ELR (cell line): ENCODE data around the gene TMTC2.

Experiments
- DNase-seq: peaks from one replicate; pipeline ENCODE4 v3.0.0-alpha.2; 2015; ENCODE audit warnings: low read depth

TMTC2 gene

GRCh38 chr12:83015390-83016217, 328.9 kb downstream of the TMTC2 start:
- DNase-seq, result no peak

DNA sequence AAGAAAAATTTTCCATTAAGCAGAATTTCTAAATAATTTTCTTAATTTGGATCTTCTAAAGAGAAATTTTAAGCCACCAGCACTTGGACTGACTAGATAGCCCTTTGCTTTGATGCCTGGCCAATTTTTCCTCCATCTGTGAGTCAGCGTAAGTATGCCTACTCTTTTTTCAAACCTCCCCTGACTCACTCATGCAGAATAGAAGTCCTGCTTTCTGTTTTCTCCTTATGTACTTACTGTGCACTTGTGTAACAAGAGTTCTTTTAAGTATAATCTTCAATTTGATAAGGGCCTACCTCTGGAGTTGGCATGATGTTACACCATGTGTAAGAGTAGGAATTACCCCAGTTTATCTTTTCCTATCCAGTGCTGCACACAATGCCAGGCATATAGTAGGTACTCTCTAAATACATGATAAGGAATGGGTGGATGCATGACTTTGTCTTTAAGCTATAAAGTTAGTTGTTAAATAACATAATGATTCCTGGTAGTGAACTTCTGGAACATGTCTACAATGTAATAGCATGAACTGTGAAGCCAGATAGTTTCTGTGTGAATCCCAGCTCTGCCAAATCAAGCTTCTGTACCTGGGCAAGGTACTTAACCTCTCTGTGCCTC, 329.6 kb downstream of the TMTC2 start:
- DNase-seq, result peak; percentile 17

GRCh38 chr12:83016991-83017390, 330.3 kb downstream of the TMTC2 start:
- no peak for DNase-seq

- DNase-seq, result no peak
Measured at GRCh38 chr12:83018088-83018487, 331.4 kb downstream of the TMTC2 start.

GRCh38 chr12:83027021-83027723, 340.5 kb downstream of the TMTC2 start:
- no peak for DNase-seq

DNA sequence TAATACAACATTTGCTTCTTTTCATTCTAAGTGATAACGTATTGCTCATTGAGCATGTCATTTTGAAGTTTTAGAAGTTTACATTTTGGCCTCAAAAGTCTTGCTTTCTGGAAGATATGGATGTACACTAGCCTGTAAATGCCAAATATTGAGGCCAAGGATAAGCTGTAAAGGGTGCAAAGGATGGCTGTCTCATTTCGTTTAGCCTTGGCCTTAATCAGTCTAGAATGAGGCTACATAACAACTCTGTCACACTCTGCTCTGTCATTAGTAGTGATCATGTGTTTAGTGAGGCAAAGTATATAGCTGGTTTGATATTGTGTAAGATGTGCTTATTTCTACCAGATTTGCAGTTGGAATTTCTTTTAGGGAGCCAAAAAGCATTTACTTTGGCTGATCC, 344.5 kb downstream of the TMTC2 start:
- no peak for DNase-seq

- DNase-seq, result no peak
Measured at GRCh38 chr12:83036847-83037246, 350.1 kb downstream of the TMTC2 start.

GRCh38 chr12:83039413-83039812, 352.7 kb downstream of the TMTC2 start:
- no peak for DNase-seq

DNA sequence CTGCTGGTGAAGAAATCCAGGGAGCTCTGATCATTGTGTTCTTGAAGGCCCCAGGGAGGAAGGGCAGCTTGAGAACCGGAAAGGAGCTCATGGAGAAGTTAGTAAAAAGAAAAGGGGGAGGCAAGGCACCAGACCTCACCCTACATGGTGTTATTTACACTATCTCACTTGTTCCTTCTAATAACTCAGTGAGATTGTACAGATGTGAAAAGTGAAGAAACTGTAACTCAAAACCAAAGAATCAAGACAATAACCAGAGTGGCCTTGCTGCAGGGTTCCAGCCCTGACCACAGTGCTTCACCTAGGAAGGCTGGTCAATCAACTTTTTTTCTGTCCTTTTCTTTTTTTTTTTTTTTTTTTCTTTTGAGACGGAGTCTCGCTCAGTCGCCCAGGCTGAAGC, 353.6 kb downstream of the TMTC2 start:
- no peak for DNase-seq

GRCh38 chr12:83040991-83041390, 354.3 kb downstream of the TMTC2 start:
- no peak for DNase-seq

DNA sequence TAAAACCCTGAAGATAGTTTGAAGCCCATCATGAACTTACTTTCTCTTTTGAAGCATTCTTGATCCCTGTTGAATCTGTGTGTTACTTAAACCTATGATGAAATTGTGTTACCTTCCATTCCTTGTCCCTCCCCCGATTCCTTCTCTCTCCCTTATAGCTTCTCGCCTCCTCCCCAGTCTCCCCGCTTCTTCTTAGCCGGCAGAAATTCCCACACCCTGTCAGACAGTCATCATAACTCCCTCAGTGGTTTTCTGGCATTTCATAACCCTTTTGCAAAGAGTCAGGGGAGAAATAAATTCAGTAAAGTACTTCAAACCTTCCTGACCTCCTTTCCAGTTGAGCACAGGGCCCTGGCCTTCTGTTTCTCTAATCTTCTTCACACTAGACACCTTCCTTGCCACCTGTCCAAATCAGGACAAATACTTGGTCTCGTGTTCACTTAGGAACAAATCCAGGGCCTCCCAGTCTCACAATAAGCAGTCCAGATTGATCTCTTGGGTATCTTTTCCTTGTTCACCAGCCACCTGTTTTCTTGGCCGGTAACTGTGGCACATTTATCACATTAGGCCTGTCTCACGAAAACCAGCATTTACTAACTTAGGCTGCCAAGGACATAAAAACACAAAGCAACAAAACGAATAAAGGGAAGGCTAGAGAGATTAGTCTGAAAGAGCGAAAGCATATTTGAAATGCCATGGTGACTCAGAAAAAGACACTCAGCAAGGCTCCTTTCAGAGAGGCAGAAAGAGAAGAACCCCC, 355.9 kb downstream of the TMTC2 start:
- no peak for DNase-seq

DNA sequence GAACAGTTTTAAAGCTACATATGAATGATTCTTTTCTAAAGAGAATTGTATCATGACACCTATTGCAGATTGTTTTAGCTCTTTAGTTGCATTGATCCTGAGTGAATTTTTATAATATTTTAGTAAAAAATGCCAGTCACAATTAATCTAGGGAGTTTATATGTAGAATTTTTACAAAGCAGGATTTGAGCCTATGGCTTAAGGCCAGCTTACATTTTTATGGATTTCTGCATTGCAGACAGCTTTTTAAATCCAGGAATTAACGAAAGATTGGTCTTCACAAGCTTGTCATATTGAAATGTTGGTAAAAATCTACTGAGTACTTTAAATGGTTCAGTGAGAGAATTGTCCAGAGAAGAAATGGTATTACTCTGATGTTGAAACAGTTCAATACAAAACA, 358.0 kb downstream of the TMTC2 start:
- no peak for DNase-seq

GRCh38 chr12:83046019-83046418, 359.3 kb downstream of the TMTC2 start:
- DNase-seq, result no peak

- no peak for DNase-seq
Measured at GRCh38 chr12:83049306-83049705, 362.6 kb downstream of the TMTC2 start.

GRCh38 chr12:83052890-83053541, 366.3 kb downstream of the TMTC2 start:
- no peak for DNase-seq

DNA sequence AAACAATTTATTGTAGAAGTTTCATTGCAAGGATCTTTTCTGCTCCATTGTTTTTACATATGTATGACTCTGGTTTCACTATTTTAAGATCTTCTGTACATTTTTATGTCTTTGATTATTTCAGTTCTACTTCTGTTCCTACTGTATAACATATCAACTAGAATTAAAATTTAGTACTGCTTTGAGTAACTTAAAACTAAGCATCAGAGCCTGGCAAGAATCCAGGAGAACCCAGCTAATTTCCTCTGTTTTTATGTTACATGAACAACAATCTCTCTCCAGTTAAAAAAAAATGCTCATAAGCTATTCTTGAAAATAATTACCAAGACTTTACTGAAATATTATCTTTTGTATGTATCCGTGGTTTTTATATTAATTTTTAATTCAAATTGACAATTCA, 370.7 kb downstream of the TMTC2 start:
- DNase-seq, result no peak

GRCh38 chr12:83059107-83059506, 372.4 kb downstream of the TMTC2 start:
- DNase-seq, result no peak

GRCh38 chr12:83065562-83065961, 378.9 kb downstream of the TMTC2 start:
- DNase-seq, result no peak

- DNase-seq, result no peak
Measured at GRCh38 chr12:83067981-83068380, 381.3 kb downstream of the TMTC2 start.

- no peak for DNase-seq
Measured at GRCh38 chr12:83074358-83074894, 387.7 kb downstream of the TMTC2 start.

DNA sequence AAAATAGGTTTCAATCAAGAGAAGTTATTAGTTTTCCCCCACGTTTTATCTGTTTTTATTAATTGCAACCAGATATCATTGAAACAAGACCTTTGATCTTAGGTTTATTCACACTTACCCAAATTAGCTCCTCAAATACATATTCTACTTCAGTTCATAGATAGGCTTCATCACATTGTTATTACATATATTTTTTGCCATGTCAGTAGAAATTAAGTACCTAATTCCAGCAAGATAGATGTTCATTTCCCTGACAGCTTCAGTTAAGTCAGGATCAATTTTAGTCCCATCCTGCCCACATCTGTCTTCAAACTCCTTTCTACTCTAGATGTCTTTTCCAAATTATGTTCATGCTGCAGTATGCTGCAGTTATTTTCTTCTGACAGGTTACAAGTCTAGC, 388.8 kb downstream of the TMTC2 start:
- DNase-seq, result no peak

DNA sequence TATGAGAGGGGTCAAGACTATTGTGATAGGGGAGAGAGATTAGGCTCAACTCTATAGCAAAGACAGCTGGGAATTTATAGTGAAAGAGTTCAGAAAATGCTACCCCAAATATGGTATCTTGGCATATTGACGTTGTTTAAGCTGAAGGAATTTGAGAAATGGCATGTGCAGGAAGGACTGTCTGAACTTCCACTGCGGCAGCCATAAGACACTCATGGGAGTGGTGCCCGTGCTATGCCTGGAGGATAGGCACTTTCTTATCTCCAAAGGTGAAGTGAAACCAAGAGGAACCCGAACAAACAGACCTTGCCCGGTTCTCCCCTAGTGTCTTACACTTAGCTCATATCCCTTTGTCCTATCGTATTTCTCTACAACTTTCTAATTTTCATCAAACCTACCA, 390.3 kb downstream of the TMTC2 start:
- no peak for DNase-seq
